Ramos (cell line): Measurements from ENCODE around the gene CLMP.
"Not testable (repeated sequence)": the region's sequence is repeated elsewhere in the genome, so short reads cannot be mapped to it uniquely, and the experiment has no call there.

Experiments
- in situ Hi-C: fragments of 300-500 bp; cut with MboI; formaldehyde crosslinking; loops from one replicate; pipeline ENCODE4 v1.14.3; 2022; ENCODE audit warnings: low sequenced_read_pairs; ENCODE audit not compliant: unreplicated experiment

CLMP gene

DNA sequence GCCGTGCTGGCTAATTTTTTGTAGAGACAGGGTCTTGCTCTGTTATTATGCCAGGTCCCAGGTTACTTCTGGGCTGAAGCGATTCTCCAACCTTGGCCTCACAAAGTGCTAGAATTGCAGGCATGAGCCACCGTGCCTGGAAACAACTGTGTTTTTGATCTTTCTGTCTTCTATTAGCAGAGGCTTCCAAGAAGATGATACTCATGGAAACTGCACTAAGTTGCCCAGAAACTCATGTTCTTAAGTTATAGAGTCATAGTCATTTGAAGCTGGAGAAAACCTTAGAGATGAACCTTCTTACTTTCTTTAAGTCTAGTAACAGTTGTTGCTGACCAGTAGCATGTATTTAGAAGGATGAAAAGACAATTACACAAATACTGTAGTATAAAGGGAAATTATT is 96.1 kb downstream of the CLMP start:
- in situ Hi-C loops = no loop called here

DNA sequence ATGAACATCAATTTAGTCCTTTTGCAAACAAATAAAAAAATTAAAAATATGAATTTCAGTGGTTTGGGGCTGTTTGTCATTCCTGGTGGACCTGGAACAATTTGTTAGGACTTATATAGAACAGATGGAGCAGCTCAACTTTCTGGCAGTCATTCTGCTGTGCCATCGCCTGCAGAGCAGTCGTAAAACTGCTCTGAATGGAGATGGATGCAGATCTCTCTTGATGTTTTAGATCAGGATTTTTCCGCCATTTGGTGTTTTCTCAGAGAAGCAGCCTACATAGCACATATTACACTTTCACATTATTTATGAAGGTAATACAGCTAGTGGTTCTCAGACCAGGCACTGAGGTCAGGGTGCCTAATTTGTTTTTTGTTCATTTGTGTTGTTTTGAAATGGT is 101.3 kb downstream of the CLMP start:
- in situ Hi-C loops = no loop called here

DNA sequence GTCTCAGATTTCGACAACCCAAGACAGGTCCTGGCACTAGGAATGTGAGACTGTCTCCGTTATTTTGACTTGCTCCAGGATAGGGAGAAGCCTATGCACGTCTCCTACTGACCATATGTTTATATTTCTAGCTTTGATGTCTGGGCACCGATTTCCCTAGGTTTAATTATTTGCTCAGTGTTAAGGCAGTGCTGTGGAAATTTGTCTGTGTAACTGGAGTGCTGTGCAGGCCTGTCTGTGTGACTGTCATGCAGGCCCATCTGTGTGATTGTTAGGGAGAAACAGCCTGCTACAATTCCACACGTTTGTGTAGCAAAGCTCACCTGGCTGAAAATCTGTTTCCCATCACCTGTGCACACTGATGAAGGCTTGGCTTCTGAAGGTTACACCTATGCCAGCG is 103.5 kb downstream of the CLMP start:
- in situ Hi-C loops = no loop called here

DNA sequence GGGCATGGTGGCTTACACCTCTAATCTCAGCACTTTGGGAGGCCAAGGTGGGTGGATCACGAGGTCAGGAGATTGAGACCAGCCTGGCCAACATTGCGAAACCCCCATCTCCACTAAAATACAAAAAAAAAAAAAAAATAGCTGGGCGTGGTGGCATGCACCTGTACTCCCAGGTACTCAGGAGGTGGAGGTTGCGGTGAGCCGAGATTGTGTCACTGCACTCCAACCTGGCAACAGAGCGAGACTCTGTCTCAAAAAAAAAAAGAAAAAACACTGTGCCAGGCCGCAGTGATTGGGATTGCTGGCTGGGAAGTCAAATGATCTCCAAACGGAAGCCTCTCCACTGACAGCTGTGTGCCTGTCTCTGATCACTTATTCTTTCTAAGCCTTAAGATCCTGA is 104.9 kb downstream of the CLMP start:
- in situ Hi-C loops = not testable (repeated sequence)

GRCh38 chr11:123088896-123089295 is 106.2 kb downstream of the CLMP start:
- in situ Hi-C loops = not testable (repeated sequence)

DNA sequence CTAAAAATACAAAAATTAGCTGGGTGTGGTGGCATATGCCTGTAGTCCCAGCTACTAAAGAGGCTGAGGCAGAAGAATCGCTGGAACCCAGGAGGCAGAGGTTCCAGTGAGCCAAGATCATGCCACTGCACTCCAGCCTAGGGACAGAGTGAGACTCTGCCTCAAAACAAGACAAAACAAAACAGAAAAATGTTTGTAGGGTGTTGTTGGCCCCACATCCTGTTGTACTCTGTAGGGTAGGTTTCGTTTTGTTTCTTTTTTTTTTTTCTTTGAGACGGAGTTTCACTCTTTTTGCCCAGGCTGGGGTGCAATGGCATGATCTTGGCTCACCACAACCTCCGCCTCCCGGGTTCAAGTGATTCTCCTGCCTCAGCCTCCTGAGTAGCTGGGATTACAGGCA is 107.4 kb downstream of the CLMP start:
- in situ Hi-C loops = not testable (repeated sequence)

DNA sequence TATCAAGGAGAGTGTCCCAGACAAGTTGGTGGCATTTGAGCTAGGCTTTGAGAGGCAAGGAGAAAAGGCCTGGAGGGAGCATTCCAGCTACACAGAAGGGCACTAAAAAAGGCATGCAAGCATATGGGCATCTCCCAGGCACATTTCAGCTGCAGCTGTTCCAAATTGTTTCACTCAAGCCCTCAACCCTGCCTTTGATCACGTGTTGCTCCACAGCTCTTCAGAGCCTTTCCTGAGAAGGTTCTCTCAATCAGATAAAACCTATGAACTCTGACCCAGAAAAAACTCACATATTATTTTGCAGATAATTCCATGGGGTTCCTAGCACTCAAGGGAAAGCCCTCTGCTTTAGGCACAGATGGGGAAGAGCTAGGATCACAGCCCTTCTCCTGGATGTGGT is 108.7 kb downstream of the CLMP start:
- in situ Hi-C loops = no loop called here

DNA sequence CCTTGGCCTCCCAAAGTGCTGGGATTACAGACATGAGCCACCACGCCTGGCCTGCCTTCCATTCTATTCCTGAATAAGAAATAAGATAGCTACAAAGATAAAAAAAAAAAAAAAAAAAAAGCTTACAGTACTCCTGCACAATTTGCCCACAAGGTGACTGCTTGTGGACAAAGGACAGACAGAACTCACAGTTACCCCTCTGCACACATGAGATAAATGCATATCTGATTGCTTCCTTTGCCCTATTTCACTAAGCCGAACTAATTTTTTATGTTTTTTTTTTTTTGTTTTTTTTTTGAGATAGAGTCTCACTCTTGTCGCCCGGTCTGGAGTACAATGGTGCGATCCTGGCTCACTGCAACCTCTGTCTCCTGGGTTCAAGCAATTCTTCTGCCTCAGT is 109.6 kb downstream of the CLMP start:
- in situ Hi-C loops = no loop called here

GRCh38 chr11:123084454-123084853 is 110.6 kb downstream of the CLMP start:
- in situ Hi-C loops = no loop called here

GRCh38 chr11:123083623-123084029 is 111.4 kb downstream of the CLMP start:
- in situ Hi-C loops = no loop called here

- in situ Hi-C loops = no loop called here
These were observed 112.1 kb downstream of the CLMP start for GRCh38 chr11:123082977-123083376.

DNA sequence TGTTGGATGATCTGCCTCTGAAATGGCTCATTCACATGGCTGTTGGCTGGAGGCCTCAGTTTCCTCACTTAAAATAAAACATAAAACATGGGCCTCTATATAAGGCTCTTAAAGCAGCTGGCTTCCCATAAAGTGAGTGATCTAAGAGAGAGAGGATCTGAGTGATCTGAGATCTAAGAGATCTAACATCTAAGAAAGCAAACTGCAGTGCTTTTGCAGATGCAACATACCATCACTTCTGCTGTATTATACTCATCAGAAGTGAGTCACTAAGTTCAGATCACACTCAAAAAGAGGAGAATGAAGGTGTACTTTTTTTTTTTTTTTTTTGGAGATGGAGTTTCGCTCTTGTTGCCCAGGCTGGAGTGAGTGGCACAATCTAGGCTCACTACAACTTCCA is 115.0 kb downstream of the CLMP start:
- in situ Hi-C loops = no loop called here

GRCh38 chr11:123076484-123076883 is 118.6 kb downstream of the CLMP start:
- in situ Hi-C loops = no loop called here

- in situ Hi-C loops = loop anchor here (25.0 kb wide), 1 partner anchor 411 kb away; the partner anchor contains the start of gene UBASH3B
These were observed 121.5 kb downstream of the CLMP start for GRCh38 chr11:123073343-123074057.

GRCh38 chr11:123072762-123073161 is 122.3 kb downstream of the CLMP start:
- in situ Hi-C loops = loop anchor here (25.0 kb wide), 1 partner anchor 410 kb away; the partner anchor contains the start of gene UBASH3B

DNA sequence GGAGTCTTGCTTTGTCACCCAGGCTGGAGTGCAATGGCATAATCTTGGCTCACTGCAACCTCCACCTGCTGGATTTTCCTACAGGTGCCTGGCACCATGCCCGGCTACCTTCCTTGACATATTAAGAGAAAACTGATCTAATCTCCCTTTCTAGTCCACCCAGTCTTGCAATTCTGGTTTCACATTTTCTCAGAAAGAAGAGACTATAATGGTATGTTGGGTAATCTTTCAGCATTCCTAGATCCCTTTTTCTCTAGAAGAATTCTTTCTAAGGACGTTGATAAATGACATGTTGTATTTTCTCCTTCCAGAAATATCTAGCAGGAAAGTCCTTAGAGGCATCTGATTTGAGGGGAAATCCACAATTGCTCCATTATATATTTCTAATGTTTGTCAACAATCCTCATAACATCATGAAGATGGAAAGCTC is 122.7 kb downstream of the CLMP start:
- in situ Hi-C loops = loop anchor here (25.0 kb wide), 1 partner anchor 410 kb away; the partner anchor contains the start of gene UBASH3B

- in situ Hi-C loops = loop anchor here (25.0 kb wide), 1 partner anchor 408 kb away; the partner anchor contains the start of gene UBASH3B
These were observed 124.9 kb downstream of the CLMP start for GRCh38 chr11:123069908-123070821.

GRCh38 chr11:123065621-123066020 is 129.4 kb downstream of the CLMP start:
- in situ Hi-C loops = loop anchor here (25.0 kb wide), 1 partner anchor 403 kb away; the partner anchor contains the start of gene UBASH3B

DNA sequence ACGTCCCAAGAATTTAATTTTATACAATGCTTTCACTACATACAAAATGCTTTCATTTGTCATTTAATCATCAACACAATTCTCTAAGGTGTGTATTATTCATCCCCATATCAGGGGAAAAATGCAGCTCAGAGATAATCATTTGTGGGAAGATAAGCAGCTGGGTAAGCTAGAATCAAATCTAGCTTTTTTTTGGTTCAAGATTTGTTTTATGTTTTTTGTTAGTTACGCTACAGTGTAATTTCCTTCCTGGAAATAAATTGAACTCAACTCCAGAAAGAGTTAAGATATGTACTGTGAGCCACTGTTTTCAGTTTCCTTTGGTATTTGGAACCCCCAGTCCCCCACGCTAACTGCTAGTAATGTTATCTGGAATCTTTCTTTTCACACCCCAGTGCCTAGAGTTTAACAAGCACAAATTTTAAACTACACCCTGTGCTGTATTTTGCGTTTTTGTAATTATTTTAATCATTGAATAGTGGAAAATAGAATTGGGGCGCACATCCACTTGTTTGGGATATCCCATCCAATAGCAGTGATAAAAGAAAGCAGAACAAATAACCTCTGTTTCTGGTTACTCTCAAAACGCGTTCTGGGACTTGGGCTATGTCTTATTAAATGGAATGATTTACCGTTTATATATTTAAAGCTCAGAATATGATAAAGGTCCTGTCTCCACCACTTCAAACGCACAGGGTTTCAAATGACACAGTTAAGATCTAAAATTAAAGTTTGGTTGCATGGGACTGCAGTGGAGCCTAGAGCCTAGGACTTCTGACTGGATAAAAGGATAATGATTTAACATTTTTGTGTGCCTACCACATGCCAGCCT is 131.0 kb downstream of the CLMP start:
- in situ Hi-C loops = loop anchor here (25.0 kb wide), 1 partner anchor 402 kb away; the partner anchor contains the start of gene UBASH3B
